ENCODE results near the gene OPCML. TPM values are rescaled to one million over a fixed set of nuclear protein-coding genes. Genes with fewer than 3 reads are reported as not detected.
A peak's percentile ranks its signal among the peaks of the same experiment; 100 is the strongest.

Gene OPCML
- total RNA-seq, 1 experiment from 2014 or later: 0.94 TPM

- H3K18ac ChIP-seq (ENCODE audit: insufficient read length, low read depth, low read length): no peak overlapping the region
- no peaks in the 10 kb centered on the region for H3K79me1 ChIP-seq (ENCODE audit: insufficient read depth, low read depth, low read length, poor library complexity, severe bottlenecking)
- H4K91ac ChIP-seq (ENCODE audit: insufficient read length, low read depth, low read length): no peak overlapping the region
- H4K20me1 ChIP-seq (ENCODE audit: control insufficient read depth, insufficient read depth, insufficient read length): no peaks in the 10 kb centered on the region
- peaks cover 4% of the 10 kb centered on the region; the same call in 1 of the 2 replicates for H3K4me1 ChIP-seq (ENCODE audit: insufficient read depth, low read length)
- no CpG with 5 or more reads among the region's 4 CpGs for WGBS (ENCODE audit: extremely low coverage, insufficient read length, low lambda C conversion rate)
- no peak overlapping the region for H3K27ac ChIP-seq (ENCODE audit: insufficient read length, low read depth, low read length)
- no peaks in the 10 kb centered on the region for H3K23me2 ChIP-seq (ENCODE audit: insufficient read length, low read depth, low read length, poor library complexity, severe bottlenecking)
- peak overlapping the region in 1 of 3 experiments; percentile 38; a peak in 1 of 7 replicates for H3K27ac Mint-ChIP-seq
- no peak overlapping the region for H3K4me3 Mint-ChIP-seq
- no peaks in the 10 kb centered on the region for H3K79me2 ChIP-seq (ENCODE audit: insufficient read depth, low read length)
- TF ChIP-seq CTCF (conservative IDR thresholded peaks at IDR 0.05): no peak
- H3T11ph ChIP-seq (ENCODE audit: low read length): no peak overlapping the region
- H3K4me1 Mint-ChIP-seq: peaks cover 8% of the 10 kb centered on the region in 2 experiments
- H2AFZ ChIP-seq (ENCODE audit: low read length): no peak overlapping the region
- no peak overlapping the region for H2BK12ac ChIP-seq (ENCODE audit: insufficient read length, low read depth, low read length)
- no peak for DNase-seq
- no peaks in the 10 kb centered on the region for H3K36me3 Mint-ChIP-seq (ENCODE audit: insufficient read depth in 1 of 3, low read depth in 3 of 3)
- H2BK20ac ChIP-seq (ENCODE audit: low read depth, low read length, poor library complexity, severe bottlenecking): no peak overlapping the region
- no peak overlapping the region for H2BK120ac ChIP-seq (ENCODE audit: low read depth, low read length, poor library complexity, severe bottlenecking)
- H4K5ac ChIP-seq (ENCODE audit: insufficient read length, low read depth, low read length): no peak overlapping the region
- H2BK15ac ChIP-seq (ENCODE audit: low read depth, low read length): no peak overlapping the region
- H3K27me3 ChIP-seq (ENCODE audit: insufficient read depth, low read length): no peaks in the 10 kb centered on the region
- H3K4me2 ChIP-seq (ENCODE audit: insufficient read depth, insufficient read length, low read length): no peak overlapping the region
- H3K9me3 ChIP-seq (ENCODE audit: control insufficient read depth, low read depth, low read length): no peaks in the 10 kb centered on the region
- H3K23ac ChIP-seq (ENCODE audit: insufficient read length, low read depth, low read length): no peak overlapping the region
- H2BK5ac ChIP-seq (ENCODE audit: insufficient read length, low read length): no peak overlapping the region
- H3K9me3 Mint-ChIP-seq: no peaks in the 10 kb centered on the region
- H3K4ac ChIP-seq (ENCODE audit: low read depth, low read length): no peak overlapping the region
- H3K56ac ChIP-seq (ENCODE audit: insufficient read length, low read depth, low read length): no peak overlapping the region
- H4K8ac ChIP-seq (replicated peaks; ENCODE audit: insufficient read length, low read depth, low read length): no peak overlapping the region
- H2AK5ac ChIP-seq (ENCODE audit: insufficient read length, low read length): no peak overlapping the region
- no peak overlapping the region for H3K14ac ChIP-seq (ENCODE audit: insufficient read depth, low read length)
- no peak overlapping the region for H3K9ac ChIP-seq (ENCODE audit: extremely low read depth, insufficient read length, low read length)
- peaks cover 20% of the 10 kb centered on the region for H3K27me3 Mint-ChIP-seq (ENCODE audit: low read depth)
Observed at GRCh38 chr11:133038850-133039249, 493.5 kb downstream of the OPCML start.

All from H9 (cell line).